SK-N-MC (cell line): Measurements from ENCODE around the gene PLEKHB1.

Experiments
- DNase-seq: peaks from one replicate; pipeline ENCODE4 v3.0.0-alpha.2; 2011; ENCODE audit warnings: low read depth, low spot score
- H3K27ac ChIP-seq: fragments of 200-600 bp; sonication (generic); 2 replicates; pipeline ENCODE4 v1.5.1; 2016; ENCODE audit warnings: mixed run types
- H3K36me3 ChIP-seq: fragments of 200-600 bp; sonication (generic); 2 replicates; pipeline ENCODE4 v1.6.1; 2017; ENCODE audit warnings: antibody characterized with exemption, low read length, mixed read lengths; ENCODE audit not compliant: insufficient read depth
- H3K4me3 ChIP-seq: fragments of 200-600 bp; sonication (generic); 2 replicates; pipeline ENCODE4 v1.5.1; 2016
- H3K9ac ChIP-seq: fragments of 200-600 bp; sonication (generic); 2 replicates; pipeline ENCODE4 v1.8.0; 2017; ENCODE audit warnings: mixed run types, mixed read lengths; ENCODE audit not compliant: insufficient read length
- H3K9me3 ChIP-seq: fragments of 200-600 bp; sonication (generic); 2 replicates; pipeline ENCODE4 v1.6.1; 2017; ENCODE audit warnings: low read depth, mild to moderate bottlenecking, antibody characterized with exemption, low read length, moderate library complexity, mixed read lengths
- EZH2 ChIP-seq: fragments of 200-600 bp; sonication (generic); IDR thresholded peaks from one replicate; pipeline ENCODE4 v1.6.1; 2017; ENCODE audit warnings: antibody characterized with exemption
- FOXP2 ChIP-seq: optimal IDR thresholded peaks from 2 replicates; pipeline ENCODE3; 2011; ENCODE audit warnings: mild to moderate bottlenecking, moderate library complexity; ENCODE audit not compliant: insufficient read depth; ENCODE audit errors: extremely low read length, control extremely low read depth
- POLR2AphosphoS5 ChIP-seq: IDR thresholded peaks from 2 replicates; pipeline ENCODE4 v1.6.1; 2012; ENCODE audit warnings: mild to moderate bottlenecking, low read depth, low read length, borderline replicate concordance

Gene PLEKHB1

DNA sequence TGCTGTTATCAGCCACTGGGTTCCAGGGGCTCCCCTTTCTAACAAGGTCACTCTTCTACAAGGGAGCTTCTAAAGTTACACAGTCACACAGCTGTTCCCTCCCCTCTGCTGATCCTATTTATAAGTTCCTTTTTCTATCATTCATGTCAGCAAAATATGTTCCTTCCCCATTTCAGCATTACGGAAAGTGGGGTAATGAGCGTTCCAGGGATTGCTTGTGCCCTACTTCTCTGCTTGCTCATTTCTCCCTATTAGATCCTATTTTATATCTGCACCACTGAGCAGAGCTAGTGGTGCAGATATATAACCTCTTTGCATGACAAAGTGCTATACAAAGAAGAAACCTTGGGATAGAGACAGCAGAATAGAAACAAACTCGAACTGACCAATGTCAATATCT, 22.7 kb upstream of the PLEKHB1 start:
- Histone ChIP-seq H3K36me3 (no peaks in the 10 kb centered on the region), H3K9me3 (no peaks in the 10 kb centered on the region), H3K9ac (no peak overlapping the region), H3K27ac (no peak overlapping the region), H3K4me3 (no peak overlapping the region)
- DNase-seq = no peak
- TF ChIP-seq POLR2AphosphoS5 = no peak
- no peak for TF ChIP-seq FOXP2
- TF ChIP-seq EZH2 = no peak

GRCh38 chr11:73625696-73626318, 20.6 kb upstream of the PLEKHB1 start:
- H3K36me3 ChIP-seq = no peaks in the 10 kb centered on the region
- peak; percentile 26 for DNase-seq
- TF ChIP-seq POLR2AphosphoS5 (no peak), EZH2 (no peak)
- no peak overlapping the region for H3K9ac ChIP-seq
- H3K9me3 ChIP-seq = no peaks in the 10 kb centered on the region
- no peak overlapping the region for H3K27ac ChIP-seq
- peak overlapping the region; percentile 52 for H3K4me3 ChIP-seq

DNA sequence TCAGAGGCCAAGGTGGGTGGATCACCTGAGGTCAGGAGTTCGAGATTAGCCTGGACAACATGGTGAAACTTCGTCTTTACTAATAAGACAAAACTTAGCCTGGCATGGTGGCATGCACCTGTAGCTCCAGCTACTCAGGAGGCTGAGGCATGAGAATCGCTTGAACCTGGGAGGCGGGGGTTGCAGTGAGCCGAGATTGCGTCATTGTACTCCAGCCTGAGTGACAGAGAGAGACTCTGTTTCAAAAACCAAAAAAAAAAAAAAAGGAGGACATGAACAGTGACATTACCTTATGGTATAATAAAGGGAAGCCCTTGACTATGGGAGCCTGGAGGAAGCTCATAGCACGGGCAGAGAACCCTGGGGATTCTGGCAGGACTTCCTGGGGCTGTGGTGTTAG, 16.5 kb upstream of the PLEKHB1 start:
- DNase-seq = no peak
- Histone ChIP-seq H3K4me3 (no peak overlapping the region), H3K9ac (no peak overlapping the region), H3K9me3 (no peaks in the 10 kb centered on the region), H3K36me3 (no peaks in the 10 kb centered on the region), H3K27ac (no peak overlapping the region)
- no peak for TF ChIP-seq EZH2
- no peak for TF ChIP-seq POLR2AphosphoS5
- no peak for TF ChIP-seq FOXP2

DNA sequence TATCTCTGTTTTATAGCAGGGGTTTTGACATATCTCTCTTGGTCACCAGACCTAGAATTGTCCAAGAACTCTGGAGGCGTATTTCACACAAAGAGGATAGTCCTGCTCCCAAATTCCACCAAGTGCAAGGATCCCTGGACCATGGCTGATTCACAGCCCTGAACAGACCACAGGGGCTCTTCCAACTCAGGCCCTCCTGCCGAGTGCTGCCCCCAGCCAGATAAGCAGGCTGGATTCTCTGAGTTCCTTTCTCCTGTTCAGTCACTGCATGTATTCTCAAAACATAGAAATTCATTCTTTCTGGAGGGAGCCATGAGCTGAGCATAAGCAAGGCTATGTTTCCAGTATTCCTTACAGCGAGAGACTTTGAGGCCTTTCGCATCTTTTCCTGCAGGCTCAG, 13.4 kb upstream of the PLEKHB1 start:
- H3K27ac ChIP-seq = no peak overlapping the region
- no peaks in the 10 kb centered on the region for H3K9me3 ChIP-seq
- no peak for TF ChIP-seq FOXP2
- no peak for TF ChIP-seq POLR2AphosphoS5
- TF ChIP-seq EZH2 = no peak
- H3K9ac ChIP-seq = no peak overlapping the region
- no peak for DNase-seq
- H3K4me3 ChIP-seq = no peak overlapping the region
- no peaks in the 10 kb centered on the region for H3K36me3 ChIP-seq

- Histone ChIP-seq H3K27ac (no peak overlapping the region), H3K4me3 (no peak overlapping the region), H3K9me3 (no peaks in the 10 kb centered on the region), H3K9ac (no peak overlapping the region), H3K36me3 (no peaks in the 10 kb centered on the region)
- TF ChIP-seq FOXP2 (no peak), POLR2AphosphoS5 (no peak), EZH2 (no peak)
- no peak for DNase-seq
These were observed 12.4 kb upstream of the PLEKHB1 start for GRCh38 chr11:73633999-73634398.

- no peaks in the 10 kb centered on the region for H3K9me3 ChIP-seq
- H3K27ac ChIP-seq = no peak overlapping the region
- TF ChIP-seq POLR2AphosphoS5 (no peak), EZH2 (no peak), FOXP2 (no peak)
- no peaks in the 10 kb centered on the region for H3K36me3 ChIP-seq
- no peak overlapping the region for H3K4me3 ChIP-seq
- H3K9ac ChIP-seq = no peak overlapping the region
- no peak for DNase-seq
These were observed 10.7 kb upstream of the PLEKHB1 start for GRCh38 chr11:73635721-73636120.

GRCh38 chr11:73636249-73636648, 10.1 kb upstream of the PLEKHB1 start:
- TF ChIP-seq FOXP2 = no peak
- no peak for TF ChIP-seq POLR2AphosphoS5
- no peak for TF ChIP-seq EZH2
- DNase-seq = no peak
- Histone ChIP-seq H3K4me3 (no peak overlapping the region), H3K9ac (no peak overlapping the region), H3K9me3 (no peaks in the 10 kb centered on the region), H3K27ac (no peak overlapping the region), H3K36me3 (no peaks in the 10 kb centered on the region)

DNA sequence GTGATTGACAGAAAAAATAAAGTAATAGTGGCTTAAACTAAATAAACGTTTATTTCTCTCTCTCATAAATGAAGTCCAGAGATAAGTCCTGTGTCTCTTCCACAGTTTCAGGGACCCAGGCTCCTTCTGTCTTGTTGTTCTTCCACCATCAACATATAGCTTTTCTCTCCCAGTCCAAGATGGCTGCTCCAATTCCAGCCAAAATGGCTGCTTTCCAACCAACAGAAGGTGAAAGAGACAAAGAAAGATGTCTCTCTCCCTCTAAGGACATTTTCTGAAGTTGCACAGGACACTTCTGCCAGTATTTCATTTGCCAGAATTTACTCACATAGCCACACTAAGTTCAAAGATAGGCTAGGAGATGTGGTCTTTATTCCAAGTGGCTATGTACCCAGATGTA, 9.4 kb upstream of the PLEKHB1 start:
- Histone ChIP-seq H3K27ac (no peak overlapping the region), H3K4me3 (no peak overlapping the region), H3K9ac (no peak overlapping the region), H3K36me3 (no peaks in the 10 kb centered on the region), H3K9me3 (no peaks in the 10 kb centered on the region)
- DNase-seq = no peak
- TF ChIP-seq EZH2 = no peak
- no peak for TF ChIP-seq FOXP2
- TF ChIP-seq POLR2AphosphoS5 = no peak

DNA sequence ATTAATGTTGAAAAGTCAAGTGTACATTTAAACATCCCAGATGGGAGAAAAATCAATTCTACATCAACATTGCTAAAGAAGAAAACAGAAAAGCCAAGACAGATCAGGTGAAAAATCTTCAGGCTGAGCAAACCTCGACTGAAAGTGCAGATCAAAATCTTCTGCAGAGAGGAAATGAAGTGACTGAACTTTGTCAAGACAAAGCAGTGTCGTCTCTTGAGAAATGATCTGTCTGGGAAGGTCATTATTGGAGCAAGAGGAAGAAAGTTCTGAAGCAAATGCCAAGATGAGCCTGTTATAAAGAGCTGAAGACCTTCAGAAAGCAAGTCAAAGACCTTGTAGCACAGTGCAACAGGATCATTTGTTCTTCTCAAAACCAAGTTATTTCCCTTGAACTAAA, 5.8 kb upstream of the PLEKHB1 start:
- Histone ChIP-seq H3K27ac (no peak overlapping the region), H3K36me3 (no peaks in the 10 kb centered on the region)
- TF ChIP-seq FOXP2 = no peak
- no peak for TF ChIP-seq POLR2AphosphoS5
- TF ChIP-seq EZH2 = no peak

More for the DNA sequence above, 5.8 kb upstream of the PLEKHB1 start:
- Histone ChIP-seq H3K4me3 (no peak overlapping the region), H3K9ac (no peak overlapping the region), H3K9me3 (no peaks in the 10 kb centered on the region)
- no peak for DNase-seq
